SJSA1 (cell line): ENCODE data around the gene FAM89A. TPM values are rescaled to one million over a fixed set of nuclear protein-coding genes. Genes with fewer than 3 reads are reported as not detected.
"Not testable (repeated sequence)": the region's sequence is repeated elsewhere in the genome, so short reads cannot be mapped to it uniquely, and the experiment has no call there.

Experiments
- DNase-seq, 2 experiments: peaks; one replicate each; pipeline ENCODE4 v3.0.0-alpha.2; 2015 to 2020; ENCODE audit warnings: low spot score in 2 of 2, low read depth in 1 of 2
- H3K27ac ChIP-seq: fragments of 250-450 bp; sonication (Bioruptor Pico); 2 replicates; pipeline ENCODE4 v1.5.1; 2020; ENCODE audit warnings: mild to moderate bottlenecking, moderate library complexity
- H3K27me3 ChIP-seq: fragments of 250-450 bp; sonication (Bioruptor Pico); replicated peaks from 2 replicates; pipeline ENCODE4 v1.5.1; 2020; ENCODE audit warnings: mild to moderate bottlenecking, moderate library complexity
- H3K36me3 ChIP-seq: fragments of 250-450 bp; sonication (Bioruptor Pico); 2 replicates; pipeline ENCODE4 v1.5.1; 2020; ENCODE audit warnings: mild to moderate bottlenecking
- H3K4me1 ChIP-seq: fragments of 250-450 bp; sonication (Bioruptor Pico); replicated peaks from 2 replicates; pipeline ENCODE4 v1.6.1; 2021; ENCODE audit warnings: mild to moderate bottlenecking
- H3K4me3 ChIP-seq: fragments of 250-450 bp; sonication (Bioruptor Pico); 2 replicates; pipeline ENCODE4 v1.5.1; 2020; ENCODE audit warnings: mild to moderate bottlenecking
- H3K9me3 ChIP-seq: fragments of 250-450 bp; sonication (Bioruptor Pico); replicated peaks from 2 replicates; pipeline ENCODE4 v1.5.1; 2020; ENCODE audit warnings: mild to moderate bottlenecking
- total RNA-seq: library from RNA; depleted of rRNA; stranded (reverse); fragments of >200 nt; shearing (Covaris generic); gene quantifications from 2 replicates; pipeline ENCODE4 v1.2.3, GENCODE V29; 2014

Gene FAM89A
- total RNA-seq, 1 experiment from 2014 or later, result 39.5 TPM

DNA sequence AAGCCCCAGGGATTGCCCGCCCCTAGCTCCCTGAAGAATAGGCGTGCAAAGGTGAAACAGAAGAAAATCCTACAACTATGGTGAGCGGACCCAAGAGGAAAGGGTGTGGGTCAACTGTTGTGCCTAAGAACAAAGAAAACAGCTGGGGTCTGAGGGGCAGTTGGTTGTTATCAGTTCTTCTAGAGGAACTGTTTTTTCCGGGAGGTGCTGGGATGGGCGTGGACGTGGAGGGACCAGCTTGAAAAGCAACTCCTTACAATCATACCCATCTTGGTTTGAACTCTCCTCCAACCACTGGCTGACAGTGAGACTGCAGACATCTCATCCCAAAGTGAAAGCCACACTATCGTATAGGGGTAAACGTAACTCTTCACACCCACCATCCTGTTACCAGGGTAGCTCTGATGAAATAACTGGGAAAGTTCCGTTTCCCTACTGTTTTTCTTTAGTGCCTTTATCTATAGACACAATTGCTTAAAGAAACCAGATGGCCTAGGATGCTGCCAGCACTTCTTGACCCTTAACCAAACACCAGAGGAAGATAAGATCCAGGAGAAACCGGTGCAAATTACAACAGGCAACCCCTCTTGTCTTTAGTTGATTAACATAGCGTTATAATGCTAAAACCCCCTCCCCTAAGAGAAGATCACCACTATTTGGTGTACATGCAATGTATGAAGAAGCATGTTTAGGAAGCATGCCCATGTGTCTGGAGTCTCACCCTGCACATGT lies 25.6 kb upstream of the FAM89A start:
- DNase-seq, result no peak
- H3K27me3 ChIP-seq, result no peaks in the 10 kb centered on the region
- H3K36me3 ChIP-seq, result no peaks in the 10 kb centered on the region
- no peaks in the 10 kb centered on the region for H3K9me3 ChIP-seq
- no peak overlapping the region for H3K27ac ChIP-seq
- H3K4me1 ChIP-seq, result peaks cover 12% of the 10 kb centered on the region
- no peak overlapping the region for H3K4me3 ChIP-seq

DNA sequence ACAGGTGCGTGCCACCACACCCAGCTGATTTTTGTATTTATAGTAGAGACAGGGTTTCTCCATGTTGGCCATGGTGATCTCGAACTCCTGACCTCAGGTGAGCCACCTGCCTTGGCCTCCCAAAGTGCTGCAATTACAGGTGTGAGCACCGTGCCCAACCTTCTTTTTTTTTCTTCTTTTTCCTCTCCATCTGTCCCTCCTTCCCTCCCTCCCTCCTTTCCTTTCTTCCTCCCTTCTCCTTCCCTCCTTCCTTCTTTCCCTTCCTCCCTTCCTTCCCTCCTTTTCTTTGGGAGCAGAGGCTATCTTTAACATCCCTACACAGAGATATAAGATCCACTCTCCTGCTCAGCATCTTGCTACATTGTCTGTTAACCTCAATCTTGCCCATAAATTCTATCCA lies 24.4 kb upstream of the FAM89A start:
- no peak for DNase-seq
- H3K4me3 ChIP-seq, result no peak overlapping the region
- H3K4me1 ChIP-seq, result peaks cover 22% of the 10 kb centered on the region
- H3K9me3 ChIP-seq, result no peaks in the 10 kb centered on the region
- no peaks in the 10 kb centered on the region for H3K27me3 ChIP-seq
- H3K27ac ChIP-seq, result no peak overlapping the region
- no peaks in the 10 kb centered on the region for H3K36me3 ChIP-seq

DNA sequence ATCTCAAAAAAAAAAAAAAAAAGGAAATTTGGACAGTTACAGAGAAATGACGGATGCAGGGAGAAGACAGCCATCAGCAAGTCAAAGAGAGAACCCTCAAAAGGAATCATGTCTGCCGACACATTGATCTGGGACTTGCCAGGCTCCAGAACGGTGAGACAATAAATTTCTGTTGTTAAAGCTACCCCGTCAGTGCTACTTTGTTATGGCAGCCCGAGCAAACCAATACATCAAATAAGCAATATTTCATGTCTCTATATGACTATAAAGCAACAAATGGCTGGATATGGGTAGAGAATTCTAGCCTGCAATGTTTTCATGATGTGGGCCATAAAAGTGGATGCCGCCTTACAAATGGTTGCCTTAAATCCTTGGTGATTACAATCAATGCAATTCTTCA lies 23.3 kb upstream of the FAM89A start:
- no peaks in the 10 kb centered on the region for H3K27me3 ChIP-seq
- no peaks in the 10 kb centered on the region for H3K36me3 ChIP-seq
- H3K4me3 ChIP-seq, result no peak overlapping the region
- peaks cover 22% of the 10 kb centered on the region for H3K4me1 ChIP-seq
- H3K27ac ChIP-seq, result no peak overlapping the region
- DNase-seq, result no peak
- H3K9me3 ChIP-seq, result no peaks in the 10 kb centered on the region

DNA sequence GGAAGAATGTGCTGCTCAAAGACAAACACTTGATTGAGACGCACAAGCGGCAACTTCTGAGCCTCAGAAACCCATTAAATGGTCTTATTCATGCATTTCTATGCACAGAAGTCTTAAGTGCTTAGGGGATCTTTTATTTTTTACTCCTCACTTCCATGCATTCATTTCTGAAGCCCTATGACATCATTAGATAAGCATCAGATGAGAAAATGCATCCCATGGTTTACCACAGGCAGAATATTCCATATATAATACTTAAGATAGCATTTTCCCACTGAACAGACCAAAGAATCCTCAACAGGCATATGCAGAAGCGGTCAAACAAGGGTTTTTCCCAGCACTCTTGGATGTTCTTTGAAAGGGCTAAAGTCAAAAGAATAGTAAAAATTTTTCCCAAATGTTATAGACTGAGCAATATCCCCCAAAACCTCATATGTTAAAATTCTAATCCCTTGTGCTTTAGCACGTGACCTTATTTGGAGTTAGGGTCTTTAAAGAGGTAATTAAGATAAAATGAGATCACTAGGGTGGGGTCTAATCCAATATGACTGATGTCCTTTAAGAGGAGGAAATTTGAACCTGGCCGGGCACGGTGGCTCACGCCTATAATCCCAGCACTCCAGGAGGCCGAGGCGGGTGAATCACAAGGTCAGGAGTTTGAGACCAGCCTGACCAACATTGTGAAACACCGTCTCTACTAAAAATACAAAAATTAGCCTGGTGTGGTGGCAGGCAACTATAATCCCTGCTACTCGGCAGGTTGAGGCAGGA lies 22.6 kb upstream of the FAM89A start:
- DNase-seq, result peak in 1 of 2 experiments; percentile 29
- Histone ChIP-seq H3K4me1 (peaks cover 22% of the 10 kb centered on the region), H3K9me3 (no peaks in the 10 kb centered on the region), H3K27me3 (no peaks in the 10 kb centered on the region), H3K36me3 (no peaks in the 10 kb centered on the region), H3K4me3 (no peak overlapping the region), H3K27ac (no peak overlapping the region)

DNA sequence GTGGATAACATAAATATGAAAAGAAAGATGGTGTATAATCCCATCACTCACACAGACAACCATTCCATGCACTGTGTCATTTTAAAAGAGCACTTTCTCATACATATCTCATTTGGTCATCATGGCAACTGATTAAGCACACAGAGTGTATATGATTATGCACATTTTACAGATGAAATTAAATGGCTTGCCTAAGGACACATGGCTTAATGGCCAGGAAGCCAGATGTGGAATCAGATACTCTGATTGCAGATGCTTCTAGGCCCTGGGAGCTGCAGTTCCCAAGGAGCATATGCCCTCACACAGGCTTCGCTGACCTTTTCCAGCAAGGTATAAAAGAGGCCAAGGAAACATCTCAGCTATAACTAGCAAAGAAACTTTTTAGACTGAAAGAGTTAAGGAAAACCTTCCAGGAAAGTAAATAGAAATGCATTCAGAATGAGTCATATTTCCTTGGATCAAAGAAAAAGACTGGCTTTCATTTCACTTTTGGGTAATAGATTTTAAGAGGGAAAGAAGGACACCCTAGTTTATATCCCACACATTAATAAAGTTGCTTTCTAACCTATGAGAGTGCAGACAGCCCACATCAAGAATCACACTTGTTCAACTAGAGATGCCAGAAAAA lies 19.6 kb upstream of the FAM89A start:
- H3K36me3 ChIP-seq, result no peaks in the 10 kb centered on the region
- peak in 1 of 2 experiments; percentile 45 for DNase-seq
- H3K27me3 ChIP-seq, result no peaks in the 10 kb centered on the region
- peaks cover 7% of the 10 kb centered on the region; the same call in 1 of the 2 replicates for H3K9me3 ChIP-seq
- H3K27ac ChIP-seq, result no peak overlapping the region
- peaks cover 26% of the 10 kb centered on the region for H3K4me1 ChIP-seq
- no peak overlapping the region for H3K4me3 ChIP-seq

DNA sequence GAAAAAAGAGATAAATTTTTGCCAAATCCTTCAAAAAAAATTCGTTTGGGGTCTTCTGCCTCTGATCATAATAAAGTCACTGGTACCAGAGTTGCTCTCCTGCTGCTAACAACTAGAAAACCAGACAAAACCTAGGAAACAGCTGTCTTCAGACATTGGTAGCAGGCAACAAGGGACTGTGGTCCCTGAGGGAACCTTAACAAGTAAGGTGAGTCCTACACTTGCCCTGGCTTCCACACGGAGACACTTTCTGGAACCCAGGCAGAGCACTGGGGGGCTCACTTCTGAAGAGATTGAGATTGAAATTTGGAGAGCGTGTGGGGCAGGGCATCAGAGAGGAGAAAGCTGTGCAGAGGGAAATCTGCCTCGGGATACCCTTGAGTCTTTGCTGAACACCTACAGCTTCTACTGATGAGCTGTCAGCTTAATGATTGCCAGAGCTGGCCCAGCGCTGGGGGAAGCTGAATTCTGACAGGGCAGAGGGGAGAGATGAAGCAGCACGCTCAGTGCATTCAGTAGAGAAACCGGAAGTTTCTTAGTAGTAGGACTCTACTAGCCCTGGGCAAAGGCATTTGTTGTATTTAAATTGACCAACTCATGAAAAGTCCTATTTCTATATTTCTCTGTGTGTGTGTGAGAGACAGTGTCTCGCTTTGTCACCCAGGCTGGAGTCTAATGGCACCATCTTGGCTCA lies 18.5 kb upstream of the FAM89A start:
- Histone ChIP-seq H3K36me3 (no peaks in the 10 kb centered on the region), H3K4me1 (peaks cover 32% of the 10 kb centered on the region), H3K27ac (no peak overlapping the region), H3K27me3 (no peaks in the 10 kb centered on the region), H3K9me3 (peaks cover 7% of the 10 kb centered on the region; the same call in 1 of the 2 replicates), H3K4me3 (no peak overlapping the region)
- no peak for DNase-seq

DNA sequence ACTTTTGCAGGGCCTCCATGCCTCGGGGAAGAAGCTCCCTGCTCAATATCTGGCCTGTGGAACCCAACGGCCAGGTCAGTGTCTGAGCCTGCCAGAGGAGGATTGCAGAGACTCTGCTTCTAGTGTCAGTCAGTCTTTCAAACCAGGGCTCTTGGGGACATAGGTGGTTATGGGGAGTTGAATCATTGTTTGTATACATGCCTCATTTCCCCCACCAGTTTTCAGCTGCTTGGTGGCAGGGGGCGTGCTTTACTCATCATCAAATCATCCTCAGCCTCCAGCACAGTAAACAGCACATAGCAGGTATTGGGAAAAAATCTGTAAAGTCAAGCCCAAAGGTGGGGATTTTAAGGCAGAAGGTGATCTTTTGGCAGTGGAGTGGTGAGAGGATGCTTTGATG lies 17.4 kb upstream of the FAM89A start:
- no peaks in the 10 kb centered on the region for H3K36me3 ChIP-seq
- H3K9me3 ChIP-seq, result peaks cover 7% of the 10 kb centered on the region; the same call in 1 of the 2 replicates
- no peak overlapping the region for H3K4me3 ChIP-seq
- peaks cover 37% of the 10 kb centered on the region for H3K4me1 ChIP-seq
- DNase-seq, result no peak
- H3K27ac ChIP-seq, result no peak overlapping the region
- H3K27me3 ChIP-seq, result no peaks in the 10 kb centered on the region

DNA sequence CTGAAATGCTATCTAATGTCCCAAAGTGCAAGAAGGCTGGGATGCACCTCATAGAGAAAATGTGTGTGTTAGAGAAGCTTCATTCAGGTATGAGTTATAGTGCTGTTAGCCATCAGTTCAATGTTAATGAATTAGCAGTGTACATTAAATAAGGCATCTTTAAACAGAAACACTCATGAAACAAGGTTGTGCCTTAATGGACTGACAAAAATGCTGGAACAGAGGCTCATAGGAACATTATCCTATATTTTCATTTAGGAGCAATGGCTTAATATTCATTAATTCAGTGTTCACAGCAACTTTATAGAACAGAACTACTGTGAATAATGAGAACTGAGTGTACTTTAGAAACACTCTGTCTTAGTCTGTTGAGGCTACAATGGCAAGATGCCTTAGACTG lies 15.2 kb upstream of the FAM89A start:
- no peaks in the 10 kb centered on the region for H3K27me3 ChIP-seq

DNA sequence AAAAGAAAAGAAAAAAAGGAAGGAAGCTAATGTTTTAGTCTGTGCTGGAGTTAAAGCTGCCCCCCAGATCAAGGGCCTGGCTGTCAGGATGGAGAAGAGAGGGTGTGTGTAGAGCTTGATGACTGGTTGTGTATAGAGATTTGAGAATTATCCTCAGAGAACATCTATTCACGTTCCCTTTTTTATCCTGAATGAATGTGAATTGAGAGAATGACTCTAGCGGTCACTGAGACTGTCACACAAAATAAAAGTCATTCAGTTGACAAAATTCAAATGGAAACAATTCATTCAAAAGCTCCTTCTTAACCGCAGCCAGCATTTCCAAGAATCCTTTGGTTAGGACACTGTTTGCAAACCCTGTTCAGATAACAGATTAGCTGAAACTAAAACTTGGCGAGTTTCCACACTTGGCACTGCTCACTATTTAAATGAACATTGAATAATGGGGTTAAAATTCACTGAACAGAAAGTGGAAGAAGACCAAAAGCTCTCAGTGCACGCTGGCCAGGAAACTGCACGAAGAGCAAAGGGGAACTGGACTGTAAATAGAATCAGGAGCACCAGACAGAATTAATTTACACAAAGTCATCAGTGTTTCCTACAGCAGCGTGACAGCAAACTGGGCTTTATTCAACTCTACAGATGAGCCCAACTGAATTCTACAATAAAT lies 13.6 kb upstream of the FAM89A start:
- no peaks in the 10 kb centered on the region for H3K36me3 ChIP-seq
- peaks cover 19% of the 10 kb centered on the region for H3K4me1 ChIP-seq
- no peaks in the 10 kb centered on the region for H3K27me3 ChIP-seq
- H3K27ac ChIP-seq, result no peak overlapping the region
- H3K9me3 ChIP-seq, result peaks cover 7% of the 10 kb centered on the region; the same call in 1 of the 2 replicates
- DNase-seq, result peak; percentile 60 to 76
- H3K4me3 ChIP-seq, result peak overlapping the region; percentile 17

More for the DNA sequence above, 15.2 kb upstream of the FAM89A start:
- Histone ChIP-seq H3K9me3 (peaks cover 7% of the 10 kb centered on the region; the same call in 1 of the 2 replicates), H3K4me1 (peaks cover 26% of the 10 kb centered on the region), H3K4me3 (no peak overlapping the region), H3K27ac (no peak overlapping the region), H3K36me3 (no peaks in the 10 kb centered on the region)
- no peak for DNase-seq

DNA sequence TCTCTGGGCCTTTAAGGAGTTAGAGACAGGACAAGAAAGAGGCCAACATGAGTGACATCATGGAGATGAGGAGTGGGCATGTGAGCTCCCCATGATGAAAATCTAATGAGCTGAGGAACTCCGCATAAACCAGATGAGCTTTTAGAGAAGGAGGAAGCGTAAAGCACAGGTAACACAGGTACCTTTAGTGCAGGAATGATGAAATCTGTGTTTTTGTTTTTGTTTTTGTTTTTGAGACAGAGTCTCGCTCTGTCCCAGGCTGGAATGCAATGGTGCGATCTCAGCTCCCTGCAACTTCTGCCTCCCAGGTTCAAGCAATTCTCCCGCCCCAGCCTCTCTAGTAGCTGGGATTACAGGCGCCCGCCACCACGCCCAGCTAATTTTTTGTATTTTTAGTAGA lies 12.7 kb upstream of the FAM89A start:
- Histone ChIP-seq H3K4me1 (peaks cover 19% of the 10 kb centered on the region), H3K4me3 (no peak overlapping the region), H3K27ac (no peak overlapping the region), H3K36me3 (no peaks in the 10 kb centered on the region), H3K9me3 (peaks cover 7% of the 10 kb centered on the region; the same call in 1 of the 2 replicates), H3K27me3 (no peaks in the 10 kb centered on the region)
- DNase-seq, result no peak

DNA sequence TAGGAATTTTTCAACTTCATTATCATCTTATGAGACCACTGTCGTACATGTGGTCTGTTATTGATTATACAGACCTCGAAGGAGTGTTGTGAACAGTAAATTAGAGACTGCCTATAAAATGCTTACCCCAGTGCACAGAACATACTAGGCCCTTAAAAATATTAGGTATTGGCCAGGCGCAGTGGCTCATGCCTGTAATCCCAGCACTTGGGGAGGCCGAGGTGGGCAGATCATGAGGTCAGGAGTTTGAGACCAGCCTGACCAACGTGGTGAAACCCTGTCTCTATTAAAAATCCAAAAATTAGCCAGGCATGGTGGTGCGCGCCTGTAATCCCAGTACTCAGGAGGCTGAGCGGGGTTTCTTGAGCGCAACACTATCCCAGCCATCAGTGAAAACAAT lies 10.9 kb upstream of the FAM89A start:
- not testable (repeated sequence) for H3K27ac ChIP-seq, H3K36me3 ChIP-seq, H3K4me3 ChIP-seq, H3K9me3 ChIP-seq, DNase-seq, H3K27me3 ChIP-seq
- H3K4me1 ChIP-seq, result peaks cover 15% of the 10 kb centered on the region

DNA sequence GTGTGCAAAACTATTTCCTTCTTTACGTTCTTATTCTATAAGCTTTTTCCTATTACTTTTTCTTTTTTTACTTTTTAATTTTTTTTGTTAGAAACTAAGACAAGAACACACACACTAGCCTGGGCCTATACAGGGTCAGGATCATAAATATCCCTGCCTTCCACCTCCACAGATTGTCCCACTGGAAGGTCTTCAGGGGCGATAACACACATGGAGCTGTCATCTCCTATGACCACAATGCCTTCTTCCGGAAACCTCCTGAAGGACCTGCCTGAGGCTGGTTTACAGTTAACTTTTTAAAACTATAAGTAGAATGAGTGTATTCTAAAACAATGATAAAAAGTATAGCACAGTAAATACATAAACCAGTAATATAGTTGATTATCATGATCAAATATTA lies 10.3 kb upstream of the FAM89A start:
- DNase-seq, result no peak
- H3K36me3 ChIP-seq, result no peaks in the 10 kb centered on the region
- no peak overlapping the region for H3K4me3 ChIP-seq
- H3K9me3 ChIP-seq, result peaks cover 3% of the 10 kb centered on the region; the same call in 1 of the 2 replicates
- peaks cover 15% of the 10 kb centered on the region for H3K4me1 ChIP-seq
- H3K27ac ChIP-seq, result no peak overlapping the region
- H3K27me3 ChIP-seq, result no peaks in the 10 kb centered on the region; the same call in 1 of the 2 replicates
